AG04449 (cell line): ENCODE measurements around the gene MAP4.

ENCODE experiments used
- CTCF ChIA-PET: fragments of 350-600 bp; formaldehyde crosslinking; extraction: SDS; loops from one replicate; lab custom pipeline; 2021; ENCODE audit warnings: antibody characterized with exemption; lab: Yijun Ruan, JAX
- POLR2A ChIA-PET: fragments of 400-600, 350-600 bp; formaldehyde crosslinking; extraction: SDS; loops from one replicate; lab custom pipeline; 2020; ENCODE audit warnings: antibody characterized with exemption, inconsistent platforms; lab: Yijun Ruan, JAX
- DNase-seq: peaks from one replicate; pipeline ENCODE4 v3.0.0-alpha.2; 2010; ENCODE audit warnings: low read depth, low spot score
- H3K4me3 ChIP-seq: 2 replicates; pipeline ENCODE4 v1.5.1; 2011; ENCODE audit warnings: low read depth, mild to moderate bottlenecking, control low read depth, low read length
- TF ChIP-seq, protein P1 (sequence below): IDR thresholded peaks from one replicate; pipeline ENCODE4 v1.5.1; 2011; ENCODE audit warnings: mild to moderate bottlenecking, moderate library complexity, low read length, control low read depth, inconsistent platforms; ENCODE audit not compliant: insufficient read depth; ENCODE audit errors: missing control alignments

MAP4 gene

GRCh38 chr3:48030188-48030587 is 14.0 kb upstream of the MAP4 start:
- ChIA-PET CTCF (no interaction called here), POLR2A (no interaction called here)
- TF ChIP-seq, protein P1, sequence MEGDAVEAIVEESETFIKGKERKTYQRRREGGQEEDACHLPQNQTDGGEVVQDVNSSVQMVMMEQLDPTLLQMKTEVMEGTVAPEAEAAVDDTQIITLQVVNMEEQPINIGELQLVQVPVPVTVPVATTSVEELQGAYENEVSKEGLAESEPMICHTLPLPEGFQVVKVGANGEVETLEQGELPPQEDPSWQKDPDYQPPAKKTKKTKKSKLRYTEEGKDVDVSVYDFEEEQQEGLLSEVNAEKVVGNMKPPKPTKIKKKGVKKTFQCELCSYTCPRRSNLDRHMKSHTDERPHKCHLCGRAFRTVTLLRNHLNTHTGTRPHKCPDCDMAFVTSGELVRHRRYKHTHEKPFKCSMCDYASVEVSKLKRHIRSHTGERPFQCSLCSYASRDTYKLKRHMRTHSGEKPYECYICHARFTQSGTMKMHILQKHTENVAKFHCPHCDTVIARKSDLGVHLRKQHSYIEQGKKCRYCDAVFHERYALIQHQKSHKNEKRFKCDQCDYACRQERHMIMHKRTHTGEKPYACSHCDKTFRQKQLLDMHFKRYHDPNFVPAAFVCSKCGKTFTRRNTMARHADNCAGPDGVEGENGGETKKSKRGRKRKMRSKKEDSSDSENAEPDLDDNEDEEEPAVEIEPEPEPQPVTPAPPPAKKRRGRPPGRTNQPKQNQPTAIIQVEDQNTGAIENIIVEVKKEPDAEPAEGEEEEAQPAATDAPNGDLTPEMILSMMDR, result no peak
- no peak for DNase-seq
- H3K4me3 ChIP-seq, result no peak overlapping the region

GRCh38 chr3:48026951-48027908 is 11.0 kb upstream of the MAP4 start:
- TF ChIP-seq, protein P1, result no peak
- CTCF ChIA-PET, result interaction anchor here (0.6 to 1.7 kb wide), 3 partner anchors 8 to 16 kb away, joined by 3 to 4 read pairs (median 4); no protein-coding TSS in a partner anchor
- DNase-seq, result no peak
- no peak overlapping the region for H3K4me3 ChIP-seq
- POLR2A ChIA-PET, result interaction anchor here (0.5 kb wide), 1 partner anchor 37 kb away, joined by 3 read pairs; no protein-coding TSS in a partner anchor

- POLR2A ChIA-PET, result no interaction called here
- CTCF ChIA-PET, result interaction anchor here (1.7 kb wide), 1 partner anchor 17 kb away, joined by 4 read pairs; no protein-coding TSS in a partner anchor
- no peak for DNase-seq
Observed at GRCh38 chr3:48026098-48026497, 9.9 kb upstream of the MAP4 start.

GRCh38 chr3:48024401-48024800 is 8.2 kb upstream of the MAP4 start:
- POLR2A ChIA-PET, result no interaction called here
- CTCF ChIA-PET, result interaction anchor here (0.9 to 1.7 kb wide), 3 partner anchors 9 to 129 kb away, joined by 3 to 6 read pairs (median 3); no protein-coding TSS in a partner anchor
- DNase-seq, result no peak

More at GRCh38 chr3:48026098-48026497, 9.9 kb upstream of the MAP4 start:
- TF ChIP-seq, protein P1, result no peak
- no peak overlapping the region for H3K4me3 ChIP-seq

DNA sequence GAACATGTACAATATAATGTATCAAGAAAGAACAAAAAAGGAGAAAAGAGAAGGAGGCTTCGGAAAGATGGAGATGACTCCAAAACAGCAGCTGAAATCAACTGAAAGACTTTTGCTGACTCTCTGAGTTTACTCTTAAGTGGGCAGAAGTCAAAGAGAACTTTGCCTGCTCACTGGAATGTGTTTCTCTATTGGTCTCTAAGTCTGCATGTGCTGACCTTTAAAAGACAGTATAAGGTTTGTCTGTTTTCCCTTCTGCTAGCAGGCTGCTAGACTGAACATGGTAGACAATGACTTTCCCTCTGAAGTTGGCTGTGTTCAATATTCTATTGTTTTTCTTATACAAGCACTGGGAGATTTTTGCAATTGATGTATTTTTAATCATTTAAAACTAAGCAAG is 7.2 kb upstream of the MAP4 start:
- POLR2A ChIA-PET, result no interaction called here
- no peak for DNase-seq
- H3K4me3 ChIP-seq, result no peak overlapping the region
- CTCF ChIA-PET, result interaction anchor here (1.3 to 1.7 kb wide), 3 partner anchors 26 to 34 kb away, joined by 3 to 6 read pairs (median 3); no protein-coding TSS in a partner anchor
- TF ChIP-seq, protein P1, result no peak

More at GRCh38 chr3:48024401-48024800, 8.2 kb upstream of the MAP4 start:
- H3K4me3 ChIP-seq, result no peak overlapping the region
- TF ChIP-seq, protein P1, result no peak

GRCh38 chr3:48022178-48022577 is 6.0 kb upstream of the MAP4 start:
- ChIA-PET POLR2A (no interaction called here), CTCF (interaction anchor here (1.0 to 1.5 kb wide), 3 partner anchors 27 to 63 kb away, joined by 3 read pairs; no protein-coding TSS in a partner anchor)
- H3K4me3 ChIP-seq, result no peak overlapping the region
- no peak for DNase-seq
- TF ChIP-seq, protein P1, result no peak
